NB4 (cell line): Measurements from ENCODE around the gene SLC35A3.
"Not testable (repeated sequence)": the region's sequence is repeated elsewhere in the genome, so short reads cannot be mapped to it uniquely, and the experiment has no call there.

Experiments used
- CTCF ChIP-seq: IDR thresholded peaks from one replicate; pipeline ENCODE4 v1.5.1; 2012; ENCODE audit warnings: low read depth, low read length
- MAX ChIP-seq: IDR thresholded peaks from 2 replicates; pipeline ENCODE4 v1.6.1; 2011; ENCODE audit warnings: low read depth, low read length
- POLR2A ChIP-seq: IDR thresholded peaks from 2 replicates; pipeline ENCODE4 v1.6.1; 2011; ENCODE audit warnings: mild to moderate bottlenecking; ENCODE audit not compliant: insufficient read length; ENCODE audit errors: extremely low read depth

DNA sequence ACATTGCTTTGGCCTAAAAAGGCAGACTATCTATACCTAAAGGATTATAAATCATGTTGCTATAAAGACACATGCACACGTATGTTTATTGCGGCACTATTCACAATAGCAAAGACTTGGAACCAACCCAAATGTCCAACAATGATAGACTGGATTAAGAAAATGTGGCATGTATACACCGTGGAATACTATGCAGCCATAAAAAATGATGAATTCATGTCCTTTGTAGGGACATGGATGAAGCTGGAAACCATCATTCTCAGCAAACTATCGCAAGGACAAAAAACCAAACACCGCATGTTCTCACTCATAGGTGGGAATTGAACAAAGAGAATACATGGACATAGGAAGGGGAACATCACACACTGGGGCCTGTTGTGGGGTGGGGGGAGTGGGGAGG is 9.5 kb upstream of the SLC35A3 start:
- TF ChIP-seq CTCF, POLR2A, MAX: not testable (repeated sequence)
